Stomach smooth muscle (tissue), 2 donors: ENCODE data around the gene NHS.

Source experiments
- H3K27ac ChIP-seq: one replicate; pipeline ENCODE4 v1.7.0; 2013; ENCODE audit warnings: mild to moderate bottlenecking, low read length, inconsistent platforms
- H3K27me3 ChIP-seq, 2 donors: one replicate each; pipeline ENCODE4 v1.7.0; 2013; ENCODE audit warnings: low read length in 2 of 2; ENCODE audit not compliant: insufficient read depth in 2 of 2, control insufficient read depth in 1 of 2
- H3K36me3 ChIP-seq, 2 donors: one replicate each; pipeline ENCODE4 v1.7.0; 2013; ENCODE audit warnings: low read length in 2 of 2; ENCODE audit not compliant: control insufficient read depth in 2 of 2, insufficient read depth in 2 of 2
- H3K4me1 ChIP-seq: one replicate; pipeline ENCODE4 v1.7.0; 2013; ENCODE audit warnings: low read length; ENCODE audit not compliant: control insufficient read depth, insufficient read depth
- H3K4me3 ChIP-seq, 2 donors: one replicate each; pipeline ENCODE4 v1.7.0; 2013; ENCODE audit warnings: low read length in 2 of 2
- H3K9ac ChIP-seq, 2 donors: one replicate each; pipeline ENCODE4 v1.7.0; 2013; ENCODE audit warnings: low read length in 2 of 2, mild to moderate bottlenecking in 1 of 2
- H3K9me3 ChIP-seq, 2 donors: one replicate each; pipeline ENCODE4 v1.7.0; 2013; ENCODE audit warnings: low read length in 2 of 2; ENCODE audit not compliant: control insufficient read depth in 2 of 2
- donor health status: healthy.
- donor health status: Pancreatic carcinoma.

The NHS gene

DNA sequence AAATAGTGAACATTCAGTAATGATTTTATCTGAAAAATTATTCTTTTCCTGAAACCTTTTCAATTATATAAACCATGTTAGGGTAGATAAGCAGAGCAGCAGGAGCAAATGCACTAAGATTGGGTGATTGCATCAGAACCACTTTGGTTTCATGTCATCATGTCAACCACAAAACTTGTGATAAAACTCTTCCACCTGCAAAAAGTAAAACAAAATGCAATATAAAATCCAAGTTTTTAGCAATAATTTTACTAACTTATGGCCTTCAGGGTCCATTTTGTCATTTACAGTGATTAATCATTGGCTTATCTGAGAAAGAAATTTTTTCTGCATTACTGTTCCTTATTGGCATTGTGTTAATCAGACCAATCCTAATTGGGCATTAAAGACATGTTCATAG is 42.4 kb downstream of the NHS start:
- Histone ChIP-seq H3K9me3 (no peaks in the 10 kb centered on the region), H3K27ac (no peak overlapping the region), H3K36me3 (no peaks in the 10 kb centered on the region), H3K4me1 (peaks cover 20% of the 10 kb centered on the region), H3K4me3 (no peak overlapping the region), H3K9ac (no peak overlapping the region), H3K27me3 (peaks cover 0 to 1% of the 10 kb centered on the region in 2 donors)

DNA sequence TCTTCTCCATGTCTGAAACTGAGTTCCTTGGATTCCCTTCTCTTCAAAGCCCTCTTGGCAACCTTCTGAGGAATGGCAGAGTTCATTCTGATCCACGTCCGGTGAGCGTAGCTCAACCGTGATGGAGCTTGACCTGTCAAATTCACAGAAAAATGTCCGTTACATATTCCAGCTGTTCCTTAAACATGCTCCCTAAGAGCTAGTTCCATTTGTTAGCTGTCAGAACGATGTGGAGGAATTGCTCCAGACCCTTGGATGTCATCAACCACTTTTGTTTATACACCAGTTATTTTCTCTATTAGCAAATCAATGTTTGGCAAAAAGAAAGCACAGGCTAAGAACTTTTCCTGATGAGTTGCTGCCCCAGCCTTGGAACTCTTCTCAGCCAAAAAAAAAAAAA is 50.1 kb downstream of the NHS start:
- H3K4me1 ChIP-seq: peaks cover 5% of the 10 kb centered on the region
- H3K36me3 ChIP-seq: no peaks in the 10 kb centered on the region
- H3K9me3 ChIP-seq: no peaks in the 10 kb centered on the region
- no peak overlapping the region for H3K9ac ChIP-seq
- no peak overlapping the region for H3K27ac ChIP-seq
- H3K4me3 ChIP-seq: no peak overlapping the region
- H3K27me3 ChIP-seq: peaks cover 0 to 2% of the 10 kb centered on the region in 2 donors

DNA sequence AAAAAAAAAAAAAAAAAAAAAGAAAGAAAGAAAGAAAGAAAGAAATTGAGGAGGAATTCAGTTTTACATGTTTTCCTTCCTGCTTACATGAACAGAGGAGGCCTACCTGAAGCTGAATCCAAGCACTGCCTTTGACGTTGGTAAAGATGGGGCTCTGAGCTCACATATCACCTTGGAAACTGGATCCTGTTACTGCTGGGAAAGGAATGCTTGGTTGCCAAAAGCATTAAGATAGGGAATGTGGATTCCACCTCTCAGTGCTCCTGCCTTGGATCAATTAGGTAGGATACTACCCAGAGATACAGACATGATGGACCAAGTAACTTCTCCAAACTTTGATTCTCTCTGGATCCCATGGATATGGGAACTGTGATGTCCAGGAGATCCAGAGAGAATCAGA is 50.6 kb downstream of the NHS start:
- H3K4me1 ChIP-seq: peaks cover 5% of the 10 kb centered on the region
- no peak overlapping the region for H3K27ac ChIP-seq
- H3K9me3 ChIP-seq: no peaks in the 10 kb centered on the region
- H3K9ac ChIP-seq: no peak overlapping the region
- H3K27me3 ChIP-seq: peaks cover 0 to 2% of the 10 kb centered on the region in 2 donors
- H3K36me3 ChIP-seq: no peaks in the 10 kb centered on the region
- no peak overlapping the region for H3K4me3 ChIP-seq

DNA sequence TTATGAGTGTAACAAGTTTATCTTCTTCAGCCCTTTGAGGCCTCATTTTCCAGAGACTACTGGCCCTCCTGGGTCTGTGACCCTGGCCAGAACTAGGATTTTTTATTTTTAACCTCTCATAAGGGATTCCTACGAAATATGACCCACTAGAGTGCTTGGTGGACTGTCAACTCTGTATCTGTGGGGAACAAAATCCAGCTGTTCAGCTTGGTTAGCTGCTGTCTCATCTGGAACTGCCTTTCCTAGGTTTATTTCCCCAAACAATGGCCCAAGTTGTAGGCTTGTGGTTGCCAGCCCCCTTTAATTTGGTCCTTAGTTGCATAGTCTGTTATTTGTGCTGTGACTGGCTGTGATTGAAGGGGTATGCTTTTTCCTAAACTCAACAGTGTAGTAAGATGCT is 56.2 kb downstream of the NHS start:
- Histone ChIP-seq H3K27me3 (peaks cover 0 to 2% of the 10 kb centered on the region in 2 donors), H3K4me3 (no peak overlapping the region), H3K27ac (no peak overlapping the region), H3K9ac (no peak overlapping the region), H3K4me1 (no peaks in the 10 kb centered on the region), H3K9me3 (no peaks in the 10 kb centered on the region), H3K36me3 (no peaks in the 10 kb centered on the region)

DNA sequence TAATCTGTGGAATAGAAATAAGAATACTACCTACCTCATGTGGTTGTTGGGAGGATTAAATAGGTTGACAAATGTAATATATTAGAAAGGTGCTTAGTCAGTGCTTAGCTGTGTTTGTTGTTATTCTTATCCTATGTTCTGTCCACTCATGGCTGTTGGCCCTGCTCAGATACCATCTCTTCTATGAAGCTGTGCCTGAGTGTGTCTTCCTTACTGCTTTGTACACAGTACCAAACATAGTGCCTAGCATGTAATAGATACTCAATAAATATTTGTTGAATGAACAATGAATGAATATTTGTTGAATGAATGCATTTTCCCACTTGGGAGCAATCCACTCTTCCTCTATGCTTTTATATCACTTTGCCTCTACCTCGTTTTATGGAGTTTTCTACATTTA is 57.2 kb downstream of the NHS start:
- H3K9me3 ChIP-seq: no peaks in the 10 kb centered on the region
- H3K9ac ChIP-seq: no peak overlapping the region
- no peak overlapping the region for H3K27ac ChIP-seq
- peaks cover 0 to 2% of the 10 kb centered on the region in 2 donors for H3K27me3 ChIP-seq
- no peaks in the 10 kb centered on the region for H3K36me3 ChIP-seq
- H3K4me1 ChIP-seq: no peaks in the 10 kb centered on the region
- H3K4me3 ChIP-seq: no peak overlapping the region

DNA sequence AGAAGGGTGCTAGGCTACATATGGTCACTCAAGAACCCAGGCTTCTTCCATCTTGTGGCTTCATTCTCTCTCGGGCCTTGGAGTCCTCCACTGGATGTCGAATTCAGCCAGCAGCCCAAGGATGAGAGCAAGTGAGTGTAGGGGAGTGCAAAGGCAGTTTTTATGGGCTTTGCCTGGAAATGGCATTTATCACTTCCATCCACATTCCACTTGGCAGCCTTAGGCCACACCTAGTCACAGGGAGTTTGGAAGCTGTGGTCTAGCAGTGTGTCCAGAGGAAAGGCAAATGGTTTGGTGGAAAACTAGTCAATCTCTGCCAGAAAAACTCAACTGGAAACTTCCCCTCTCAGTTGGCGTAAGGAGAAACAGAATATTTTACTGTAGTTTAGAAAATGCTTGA is 59.0 kb downstream of the NHS start:
- peaks cover 0 to 2% of the 10 kb centered on the region in 2 donors for H3K27me3 ChIP-seq
- no peaks in the 10 kb centered on the region for H3K36me3 ChIP-seq
- H3K4me1 ChIP-seq: no peaks in the 10 kb centered on the region
- H3K4me3 ChIP-seq: no peak overlapping the region
- no peak overlapping the region for H3K9ac ChIP-seq
- H3K27ac ChIP-seq: no peak overlapping the region
- H3K9me3 ChIP-seq: no peaks in the 10 kb centered on the region

DNA sequence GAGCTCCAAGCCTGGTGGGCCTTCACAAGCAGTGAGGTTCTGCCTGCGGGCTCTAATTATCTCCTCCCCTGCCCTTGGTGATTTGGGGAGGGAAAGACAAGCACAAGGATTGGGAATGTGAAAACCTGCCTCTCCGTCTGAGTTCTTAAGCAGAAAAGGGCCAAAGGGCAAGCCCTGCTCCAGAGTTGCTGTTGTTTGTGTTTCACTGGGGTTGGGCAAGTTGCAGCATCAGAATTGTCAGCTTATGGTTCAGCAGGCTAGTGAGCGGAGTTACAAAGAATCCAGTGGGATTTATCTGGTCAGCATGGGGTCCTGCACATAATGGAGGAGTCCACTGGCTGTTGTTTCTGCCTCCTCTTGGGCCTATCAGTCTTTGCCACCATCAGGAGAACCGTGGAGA is 60.5 kb downstream of the NHS start:
- Histone ChIP-seq H3K36me3 (no peaks in the 10 kb centered on the region), H3K27ac (no peak overlapping the region), H3K27me3 (peaks cover 0 to 2% of the 10 kb centered on the region in 2 donors), H3K9ac (no peak overlapping the region), H3K9me3 (no peaks in the 10 kb centered on the region), H3K4me3 (no peak overlapping the region), H3K4me1 (no peaks in the 10 kb centered on the region)

DNA sequence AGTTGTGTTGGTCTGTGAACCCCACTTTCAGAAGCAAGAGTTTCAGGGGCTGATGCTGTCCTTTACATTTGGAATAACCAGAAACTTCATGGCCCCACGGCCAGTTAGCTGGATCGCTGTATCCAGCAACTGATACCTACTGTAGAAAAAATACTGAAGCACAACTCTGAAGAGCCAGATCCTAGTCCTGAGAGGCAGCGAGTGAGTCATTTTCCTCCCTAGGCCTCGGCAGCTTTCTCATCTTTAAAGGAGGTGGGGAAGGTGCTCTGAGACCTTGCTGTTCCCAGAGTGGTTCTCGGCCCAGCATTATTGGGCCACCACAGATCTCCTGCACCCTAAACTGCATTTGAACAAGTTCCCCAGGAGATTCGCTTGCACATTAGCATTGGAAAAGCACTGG is 63.2 kb downstream of the NHS start:
- no peaks in the 10 kb centered on the region for H3K36me3 ChIP-seq
- no peaks in the 10 kb centered on the region for H3K9me3 ChIP-seq
- H3K9ac ChIP-seq: no peak overlapping the region
- peaks cover 0 to 2% of the 10 kb centered on the region in 2 donors for H3K27me3 ChIP-seq
- no peaks in the 10 kb centered on the region for H3K4me1 ChIP-seq
- H3K27ac ChIP-seq: no peak overlapping the region
- H3K4me3 ChIP-seq: no peak overlapping the region

DNA sequence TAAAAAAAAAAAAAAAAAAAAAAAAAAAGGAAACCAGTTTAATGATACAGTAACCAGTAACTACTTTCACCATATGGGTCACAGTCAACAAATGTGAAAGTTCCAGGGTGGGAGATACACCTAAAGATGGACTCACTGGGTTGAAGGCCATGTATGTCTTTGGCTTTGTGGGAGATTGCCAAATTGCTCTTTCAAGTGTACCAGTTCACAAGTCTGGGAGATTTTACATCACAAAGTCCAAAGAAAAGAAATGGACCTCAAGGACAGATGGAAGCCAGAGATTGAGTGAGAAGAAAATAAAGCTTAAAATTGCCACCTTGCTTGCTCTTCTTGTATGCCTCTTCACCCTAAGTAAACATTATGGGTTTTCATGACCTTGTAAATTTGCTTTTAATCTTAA is 65.3 kb downstream of the NHS start:
- H3K4me1 ChIP-seq: no peaks in the 10 kb centered on the region
- no peaks in the 10 kb centered on the region for H3K9me3 ChIP-seq
- H3K36me3 ChIP-seq: no peaks in the 10 kb centered on the region
- no peak overlapping the region for H3K4me3 ChIP-seq
- H3K27me3 ChIP-seq: peaks cover 0 to 2% of the 10 kb centered on the region in 2 donors
- H3K9ac ChIP-seq: no peak overlapping the region
- no peak overlapping the region for H3K27ac ChIP-seq

DNA sequence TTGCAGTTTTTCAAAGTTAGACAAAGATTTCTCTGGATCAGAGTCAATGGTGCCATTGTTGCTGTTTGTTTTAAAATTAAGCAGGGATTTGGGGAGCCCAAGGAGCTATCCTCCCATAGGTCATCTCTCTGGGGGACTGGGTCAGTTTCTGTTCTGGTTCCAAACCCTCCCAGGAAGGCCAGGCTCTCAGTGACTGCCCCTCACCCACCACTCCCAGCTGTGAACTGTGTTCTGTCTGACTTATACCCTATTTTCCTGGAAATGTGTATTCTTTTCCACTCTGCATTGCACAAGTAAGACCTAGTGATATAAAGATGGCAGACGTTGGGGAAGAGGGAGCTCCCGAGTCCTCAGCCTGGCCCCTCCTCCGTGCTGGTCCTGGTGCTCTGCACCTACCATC is 65.8 kb downstream of the NHS start:
- Histone ChIP-seq H3K4me3 (no peak overlapping the region), H3K36me3 (no peaks in the 10 kb centered on the region)

DNA sequence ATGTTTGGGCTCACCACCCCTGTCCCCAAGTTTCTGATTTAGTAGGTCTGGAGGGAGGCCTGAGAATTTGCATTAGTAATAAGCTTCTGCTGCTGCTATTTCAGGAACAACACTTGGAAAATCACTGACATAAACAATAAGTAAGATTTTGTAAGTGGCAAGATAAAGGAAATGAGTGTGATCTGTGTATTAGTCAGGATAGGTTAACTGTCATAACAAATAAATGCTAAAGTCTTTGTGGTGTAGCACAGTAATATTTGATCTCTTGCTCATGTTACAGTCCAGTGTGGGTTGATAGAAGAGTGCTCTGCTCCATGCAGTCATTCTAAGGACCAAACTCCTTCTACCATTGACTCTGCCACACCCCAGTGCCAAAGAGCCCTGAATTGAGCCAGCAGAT is 67.0 kb downstream of the NHS start:
- Histone ChIP-seq H3K9ac (no peak overlapping the region), H3K36me3 (no peaks in the 10 kb centered on the region), H3K9me3 (no peaks in the 10 kb centered on the region), H3K27me3 (no peaks in the 10 kb centered on the region), H3K4me1 (no peaks in the 10 kb centered on the region), H3K4me3 (no peak overlapping the region), H3K27ac (no peak overlapping the region)

More for the DNA sequence above, 65.8 kb downstream of the NHS start:
- H3K27ac ChIP-seq: no peak overlapping the region
- no peak overlapping the region for H3K9ac ChIP-seq
- no peaks in the 10 kb centered on the region for H3K27me3 ChIP-seq
- H3K4me1 ChIP-seq: no peaks in the 10 kb centered on the region
- no peaks in the 10 kb centered on the region for H3K9me3 ChIP-seq
